ENCODE data around the gene STARD3. TPM values are rescaled to one million over a fixed set of nuclear protein-coding genes. Genes with fewer than 3 reads are reported as not detected.

STARD3 gene
- total and polyA plus RNA-seq, 10 donors: 59.5 to 166 (median 100) TPM

- H3K36me3 ChIP-seq: peaks cover 0 to 4% (median 0%) of the 10 kb centered on the region in 6 donors
- peak overlapping the region in 5 of 8 donors; percentile 72 to 94 (median 86) for H3K4me3 ChIP-seq
- H3K27me3 ChIP-seq (replicated peaks in 1 of 7): no peaks in the 10 kb centered on the region
- TF ChIP-seq POLR2A (IDR thresholded peaks at IDR 0.05) (no peak), POLR2AphosphoS5 (IDR thresholded peaks at IDR 0.05) (no peak), CTCF (IDR thresholded peaks at IDR 0.05 in 8 of 11, conservative IDR thresholded peaks at IDR 0.05 in 3 of 11) (no peak)
- H3K27ac ChIP-seq: peak overlapping the region in 2 of 8 donors; percentile 96 to 97
- H3K4me1 ChIP-seq: peaks cover 55 to 90% (median 85%) of the 10 kb centered on the region in 6 donors
- DNase-seq: no peak
- intact Hi-C loops (cut with DNase I; ENCODE audit: low total_unique reads): no loop called here
- 89 to 92% (median 90%) methylated on average over 7 of the region's 7 CpGs for WGBS, 5 donors
- no peaks in the 10 kb centered on the region for H3K9me3 ChIP-seq
Measured at GRCh38 chr17:39638317-39638716, 1.4 kb downstream of the STARD3 start.

GRCh38 chr17:39639043-39639442, 2.1 kb downstream of the STARD3 start:
- intact Hi-C loops (cut with DNase I; ENCODE audit: low total_unique reads): no loop called here
- Histone ChIP-seq H3K27me3 (replicated peaks in 1 of 7) (no peaks in the 10 kb centered on the region), H3K27ac (no peak overlapping the region), H3K4me3 (no peak overlapping the region), H3K9me3 (no peaks in the 10 kb centered on the region), H3K4me1 (peaks cover 55 to 95% (median 91%) of the 10 kb centered on the region in 6 donors), H3K36me3 (peaks cover 0 to 4% (median 0%) of the 10 kb centered on the region in 6 donors)
- TF ChIP-seq POLR2A (IDR thresholded peaks at IDR 0.05): no peak
- TF ChIP-seq CTCF (IDR thresholded peaks at IDR 0.05 in 8 of 11, conservative IDR thresholded peaks at IDR 0.05 in 3 of 11): no peak
- no peak for TF ChIP-seq POLR2AphosphoS5 (IDR thresholded peaks at IDR 0.05)
- WGBS, 5 donors: 76 to 89% (median 82%) methylated on average over 2 of the region's 2 CpGs
- no peak for DNase-seq

GRCh38 chr17:39639566-39640458, 2.9 kb downstream of the STARD3 start:
- H3K9me3 ChIP-seq: no peaks in the 10 kb centered on the region
- H3K4me3 ChIP-seq: peak overlapping the region in 1 of 8 donors; percentile 1
- peaks cover 0 to 5% (median 0%) of the 10 kb centered on the region in 6 donors for H3K36me3 ChIP-seq
- H3K27me3 ChIP-seq (replicated peaks in 1 of 7): no peaks in the 10 kb centered on the region
- intact Hi-C loops (cut with DNase I; ENCODE audit: low total_unique reads): no loop called here
- H3K27ac ChIP-seq: peak overlapping the region in 3 of 8 donors; percentile 13 to 33 (median 29)
- no peak for DNase-seq
- 80 to 86% (median 85%) methylated on average over 11 of the region's 11 CpGs for WGBS, 5 donors
- peaks cover 52 to 95% (median 87%) of the 10 kb centered on the region in 6 donors for H3K4me1 ChIP-seq
- TF ChIP-seq CTCF (IDR thresholded peaks at IDR 0.05 in 8 of 11, conservative IDR thresholded peaks at IDR 0.05 in 3 of 11) (no peak), POLR2AphosphoS5 (IDR thresholded peaks at IDR 0.05) (no peak), POLR2A (IDR thresholded peaks at IDR 0.05) (no peak)

- Histone ChIP-seq H3K4me3 (peak overlapping the region in 1 of 8 donors; percentile 1), H3K27ac (peak overlapping the region in 3 of 8 donors; percentile 13 to 29 (median 29)), H3K4me1 (peaks cover 51 to 95% (median 82%) of the 10 kb centered on the region in 6 donors), H3K27me3 (replicated peaks in 1 of 7) (no peaks in the 10 kb centered on the region), H3K9me3 (no peaks in the 10 kb centered on the region), H3K36me3 (peaks cover 0 to 11% (median 0%) of the 10 kb centered on the region in 6 donors)
- 25 to 32% (median 27%) methylated on average over 4 of the region's 4 CpGs for WGBS, 5 donors
- intact Hi-C loops (cut with DNase I; ENCODE audit: low total_unique reads): no loop called here
- DNase-seq: no peak
- TF ChIP-seq CTCF (IDR thresholded peaks at IDR 0.05 in 8 of 11, conservative IDR thresholded peaks at IDR 0.05 in 3 of 11) (no peak), POLR2A (IDR thresholded peaks at IDR 0.05) (no peak), POLR2AphosphoS5 (IDR thresholded peaks at IDR 0.05) (no peak)
Measured at GRCh38 chr17:39640591-39641031, 3.7 kb downstream of the STARD3 start.

Data from spleen (tissue), 11 donors.